GM18870 (cell line): Measurements from ENCODE around the gene HTN3.
A peak's percentile ranks its signal among the peaks of the same experiment; 100 is the strongest.
"Not testable (repeated sequence)": the region's sequence is repeated elsewhere in the genome, so short reads cannot be mapped to it uniquely, and the experiment has no call there.

Experiments
- ATAC-seq: cut with Tn5 transposase; IDR thresholded peaks from one replicate; pipeline ENCODE4 v1.9.1; 2021; ENCODE audit warnings: moderate library complexity; ENCODE audit not compliant: unreplicated experiment

The HTN3 gene

DNA sequence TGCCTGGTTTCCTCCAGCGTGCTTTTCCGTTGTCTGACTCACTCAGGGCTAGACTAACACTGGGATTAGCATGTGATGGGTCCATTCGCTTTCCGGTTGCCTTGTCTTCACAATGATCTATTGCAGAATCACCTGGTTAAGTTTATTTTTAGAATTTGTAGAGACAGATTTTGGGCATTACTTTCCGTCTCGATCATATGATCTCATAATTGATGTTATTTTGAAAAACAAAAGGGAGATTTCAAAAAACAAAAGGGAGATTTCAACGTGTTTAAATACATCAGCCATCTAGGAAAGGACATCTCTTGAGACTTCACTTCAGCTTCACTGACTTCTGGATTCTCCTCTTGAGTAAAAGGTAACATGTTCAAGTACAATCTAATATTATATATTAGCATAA is at the start of gene HTN3:
Gene HTN3, plus strand, starts transcription at position 301 of the 400 bp plus-strand sequence. CDS start 2,282 bp downstream, outside the sequence.
- ATAC-seq, result not testable (repeated sequence)

GRCh38 chr4:69984030-69984443 is 44.2 kb upstream of the HTN3 start:
- peak; percentile 65 for ATAC-seq

- no peak for ATAC-seq
These were observed 41.6 kb upstream of the HTN3 start for GRCh38 chr4:69986663-69987062.

GRCh38 chr4:69991016-69991415 is 37.2 kb upstream of the HTN3 start:
- ATAC-seq, result no peak

- ATAC-seq, result no peak
These were observed 33.5 kb upstream of the HTN3 start for GRCh38 chr4:69994782-69995181.

GRCh38 chr4:69995526-69996016 is 32.7 kb upstream of the HTN3 start, which contains the start of gene STATH:
TSS of gene STATH (plus strand) at chr4:69995966. CDS start at chr4:69998438, 2,472 bp downstream.
- no peak for ATAC-seq

DNA sequence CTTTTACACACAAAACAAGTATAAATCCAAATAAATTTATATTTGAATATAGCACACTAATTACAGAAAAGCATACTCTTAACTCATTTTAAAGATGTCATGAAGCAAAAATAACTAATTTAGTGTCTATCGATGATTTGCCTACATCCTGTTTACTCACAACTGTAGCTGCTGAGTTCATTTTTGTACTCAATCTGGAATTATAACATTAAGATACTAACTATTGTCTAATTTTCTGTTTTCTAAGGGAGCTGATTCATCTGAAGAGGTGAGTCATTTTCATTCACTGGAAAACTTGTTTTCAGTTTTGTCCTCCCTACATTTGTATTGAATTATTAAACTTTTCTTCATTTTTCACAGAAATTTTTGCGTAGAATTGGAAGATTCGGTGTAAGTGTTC is 28.8 kb upstream of the HTN3 start:
- ATAC-seq, result peak; percentile 57

- no peak for ATAC-seq
These were observed 27.5 kb upstream of the HTN3 start for GRCh38 chr4:70000711-70001110.

DNA sequence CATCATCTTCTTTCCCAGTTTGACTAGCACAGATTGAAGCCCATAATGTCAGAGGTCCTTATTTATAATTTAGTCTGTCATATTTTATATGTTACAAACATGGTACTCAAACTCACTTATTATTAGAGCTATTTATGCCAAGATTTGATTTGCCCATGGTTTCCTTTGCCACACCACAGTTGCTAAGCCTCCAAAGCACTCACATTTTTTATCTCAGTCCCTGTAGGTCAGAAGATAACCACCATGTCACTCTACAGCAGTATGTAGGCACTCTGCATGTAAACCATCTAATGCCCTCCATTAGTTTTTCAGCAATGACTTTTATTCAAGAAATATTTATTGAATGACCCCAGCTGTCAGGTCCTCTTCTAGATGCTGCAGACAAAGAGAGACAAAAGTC is 25.8 kb upstream of the HTN3 start:
- ATAC-seq, result no peak

DNA sequence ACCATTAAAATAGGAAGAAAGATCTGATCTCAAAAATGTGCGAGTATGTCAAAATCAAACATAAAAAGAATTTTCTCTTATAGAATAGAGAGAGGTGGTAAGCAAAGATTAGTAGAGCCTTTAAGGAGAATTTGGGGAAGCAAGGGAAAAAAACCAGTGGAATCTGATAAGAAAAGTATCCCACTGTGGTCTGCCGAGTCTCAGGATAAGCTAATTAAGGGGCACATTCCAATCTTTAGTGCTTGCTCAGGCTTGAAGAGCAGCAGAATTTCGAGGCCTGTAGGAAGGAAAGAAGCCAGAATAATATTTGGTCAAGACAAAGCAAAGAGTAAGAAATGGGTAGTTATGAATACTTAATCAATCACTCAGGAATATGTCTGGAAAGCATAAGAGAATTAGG is 19.5 kb upstream of the HTN3 start:
- ATAC-seq, result no peak

GRCh38 chr4:70019006-70019405 is 9.3 kb upstream of the HTN3 start:
- not testable (repeated sequence) for ATAC-seq

DNA sequence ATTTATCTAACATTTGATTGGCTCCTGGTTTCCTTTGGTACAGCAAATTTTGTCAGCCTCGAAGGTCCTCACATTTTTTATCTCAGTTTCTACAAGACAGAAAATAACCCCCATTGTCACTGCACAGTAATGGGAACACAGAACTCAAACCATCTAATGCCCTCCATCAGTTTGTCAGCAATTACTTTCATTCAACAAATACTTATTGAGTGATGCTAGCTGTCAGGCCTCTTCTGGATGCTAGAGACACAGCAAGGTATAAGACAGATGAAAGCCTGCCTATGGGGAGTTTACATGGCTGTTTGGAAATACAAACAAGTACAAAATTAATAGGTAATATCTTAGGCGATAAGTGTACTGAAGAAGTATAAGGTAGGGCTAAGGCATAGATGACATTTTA is 5.0 kb upstream of the HTN3 start:
- no peak for ATAC-seq

GRCh38 chr4:70027011-70027410 is 1.2 kb upstream of the HTN3 start:
- no peak for ATAC-seq

GRCh38 chr4:70037559-70037958 is 9.3 kb downstream of the HTN3 start:
- not testable (repeated sequence) for ATAC-seq

- not testable (repeated sequence) for ATAC-seq
These were observed 11.7 kb downstream of the HTN3 start for GRCh38 chr4:70039928-70040327.

DNA sequence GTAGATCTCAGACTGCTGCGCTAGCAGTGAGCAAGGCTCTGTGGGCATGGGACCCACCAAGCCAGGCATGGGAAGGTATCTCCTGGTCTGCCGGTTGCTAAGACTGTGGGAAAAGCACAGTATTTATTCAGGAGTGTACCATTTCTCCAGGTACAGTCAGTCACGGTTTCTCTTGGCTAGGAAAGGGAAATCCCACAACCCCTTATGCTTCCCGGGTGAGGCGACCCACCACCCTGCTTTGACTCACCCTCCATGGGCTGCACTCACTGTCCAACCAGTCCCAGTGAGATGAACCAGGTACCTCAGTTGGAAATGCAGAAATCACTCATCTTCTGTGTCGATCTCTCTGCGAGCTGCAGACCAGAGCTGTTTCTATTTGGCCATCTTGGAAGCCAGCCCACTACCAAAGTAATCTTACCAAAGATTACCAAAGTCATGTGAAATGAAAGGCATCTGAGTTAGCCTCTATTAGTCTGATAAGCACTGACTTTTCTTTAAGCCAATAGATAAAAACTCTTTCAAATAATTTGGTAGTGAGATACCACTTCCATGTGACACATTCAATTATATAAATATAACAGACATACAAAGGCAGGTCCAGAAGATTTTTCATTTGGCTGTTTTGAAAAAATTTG is 13.5 kb downstream of the HTN3 start:
- no peak for ATAC-seq

GRCh38 chr4:70050138-70050537 is 21.9 kb downstream of the HTN3 start, which contains the start of gene HTN1:
TSS of gene HTN1 (plus strand) at chr4:70050438. CDS start at chr4:70053077, 2,639 bp downstream.
- ATAC-seq, result not testable (repeated sequence)

GRCh38 chr4:70056534-70056933 is 28.3 kb downstream of the HTN3 start:
- ATAC-seq, result not testable (repeated sequence)

DNA sequence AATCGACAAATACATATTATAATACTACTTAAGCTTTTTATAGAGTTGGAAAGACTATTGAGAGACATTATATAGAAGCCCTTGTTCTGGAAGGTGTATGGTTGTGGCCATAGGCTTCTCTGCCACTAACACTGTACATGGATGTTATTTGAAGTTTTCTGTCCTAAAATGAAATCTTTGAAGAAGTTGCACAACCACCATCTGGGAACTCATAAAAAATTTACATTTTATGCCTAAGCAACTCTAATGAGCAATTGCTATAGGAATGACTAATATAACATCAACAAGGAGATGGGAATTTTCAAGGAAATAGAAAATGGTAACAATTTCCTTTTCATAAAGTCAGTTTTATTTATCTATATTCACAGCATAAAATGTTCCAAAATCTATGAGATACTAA is 29.4 kb downstream of the HTN3 start:
- no peak for ATAC-seq

DNA sequence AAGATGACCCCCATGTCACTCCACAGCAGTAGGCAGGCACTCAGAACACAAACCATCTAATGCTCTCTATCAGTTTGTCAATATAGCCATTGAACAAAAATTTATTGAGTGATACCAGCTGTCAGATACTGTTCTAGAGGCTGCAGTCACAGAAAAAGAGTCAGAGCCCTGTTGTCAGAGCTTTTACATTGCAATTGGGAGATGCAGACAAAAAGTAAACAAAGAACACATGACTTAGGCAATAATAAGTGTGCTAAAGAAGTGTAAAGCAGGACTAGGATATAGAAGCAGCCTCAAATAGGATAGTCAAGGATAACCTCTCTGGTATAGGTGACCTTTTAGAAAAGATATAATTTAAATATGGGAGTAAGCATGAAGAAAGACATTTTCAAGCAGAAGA is 30.9 kb downstream of the HTN3 start:
- ATAC-seq, result no peak

DNA sequence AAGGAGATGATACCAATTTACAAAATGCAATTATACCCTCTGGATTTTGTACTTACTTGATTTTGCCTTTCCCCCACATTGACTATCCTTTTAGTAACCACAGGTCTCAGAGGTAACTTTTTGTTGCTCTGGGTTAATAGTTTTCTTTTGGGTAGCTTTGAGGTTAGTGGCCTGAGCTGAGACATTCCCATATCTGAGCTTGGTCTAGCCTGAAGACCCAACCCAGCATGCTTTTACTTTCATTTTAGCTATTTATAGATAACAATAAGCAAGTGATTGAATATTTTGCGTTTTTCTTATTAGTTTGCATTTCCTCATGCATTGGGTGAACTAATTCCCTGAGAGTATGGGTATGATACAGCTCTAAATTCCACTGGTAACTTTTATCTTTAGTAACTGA is 33.7 kb downstream of the HTN3 start:
- ATAC-seq, result peak; percentile 98

DNA sequence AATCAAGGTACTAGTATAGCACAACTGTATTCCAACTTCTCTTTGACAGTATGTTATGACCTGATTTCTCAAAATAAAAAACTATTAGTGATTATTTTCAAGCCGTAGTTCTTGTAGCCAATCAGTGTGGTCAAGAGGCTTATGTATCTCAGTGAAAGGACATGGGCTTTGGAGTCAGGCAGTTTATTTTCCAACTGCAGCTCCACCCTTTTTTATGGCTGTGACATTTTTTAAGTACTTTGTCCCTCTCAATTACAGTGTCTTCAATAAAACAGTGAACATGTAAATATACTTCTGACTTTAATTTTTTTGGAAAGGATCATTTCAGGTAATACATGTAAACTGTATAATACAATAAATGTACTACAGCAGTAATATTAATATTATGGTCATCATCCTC is 51.9 kb downstream of the HTN3 start:
- ATAC-seq, result no peak
